HEK293T (cell line): ENCODE measurements around the gene TDP1.

Experiments used
- CTBP1 ChIP-seq: fragments of 450-650 bp; IDR thresholded peaks from 2 replicates; pipeline ENCODE4 v1.6.1; 2016; ENCODE audit warnings: borderline replicate concordance
- ELF4 ChIP-seq: fragments of 450-650 bp; IDR thresholded peaks from 2 replicates; pipeline ENCODE4 v1.6.1; 2017; ENCODE audit warnings: antibody characterized with exemption
- SUZ12 ChIP-seq: fragments of 450-650 bp; IDR thresholded peaks from 2 replicates; pipeline ENCODE4 v1.6.1; 2016; ENCODE audit warnings: mild to moderate bottlenecking
- TARDBP ChIP-seq: fragments of 450-650 bp; IDR thresholded peaks from 2 replicates; pipeline ENCODE4 v1.6.1; 2016

GRCh38 chr14:89990623-89991275, 35.0 kb downstream of the TDP1 start:
- TF ChIP-seq ELF4: no peak
- TF ChIP-seq SUZ12: no peak
- TF ChIP-seq TARDBP: no peak
- no peak for TF ChIP-seq CTBP1
